Pancreas (tissue), 10 donors: ENCODE results near the gene MPC1. TPM values are rescaled to one million over a fixed set of nuclear protein-coding genes. Genes with fewer than 3 reads are reported as not detected.

ENCODE experiments used
- ATAC-seq, 4 donors: fragments of 200-7000 bp; cut with Tn5 transposase; one replicate each; pipeline versions ENCODE4 v1.8.0 to v1.9.1; 2020; ENCODE audit warnings: mild to moderate bottlenecking in 4 of 4, moderate library complexity in 4 of 4
- DNase-seq, 6 donors: peaks; one replicate each; pipeline ENCODE4 v3.0.0-alpha.2; 2020
- FAIRE-seq: peaks from 2 replicates; lab custom pipeline; 2012; peaks lifted over from hg19 to GRCh38; lab: Jason Lieb, UNC
- H3K27ac ChIP-seq, 4 donors: fragments of 200-600 bp; sonication (generic); 1 replicate in 3 of 4; 2 replicates in 1 of 4; pipeline versions ENCODE4 v1.5.0 to v1.8.0; 2020
- H3K27me3 ChIP-seq, 4 donors: fragments of 200-600 bp; one replicate each; pipeline ENCODE4 v1.8.0; 2021
- H3K36me3 ChIP-seq, 3 donors: fragments of 200-600 bp; sonication (generic) in 1 of 3; one replicate each; pipeline versions ENCODE4 v1.5.0 to v1.8.0; 2020 to 2021
- H3K4me1 ChIP-seq, 3 donors: fragments of 200-600 bp; one replicate each; pipeline ENCODE4 v1.8.0; 2021
- H3K4me3 ChIP-seq, 4 donors: fragments of 200-600 bp; sonication (generic) in 2 of 4; one replicate each; pipeline versions ENCODE4 v1.5.0 to v1.8.0; 2020 to 2021
- H3K9me3 ChIP-seq, 4 donors: fragments of 200-600 bp; one replicate each; pipeline ENCODE4 v1.8.0; 2021
- CTCF ChIP-seq, 4 donors: fragments of 200-600 bp; sonication (generic) in 3 of 4; IDR thresholded peaks; one replicate each; pipeline versions ENCODE4 v1.5.0 to v1.8.0; 2021; ENCODE audit warnings: antibody characterized with exemption in 4 of 4
- WGBS, 2 donors: extraction: QIAGEN DNeasy Blood & Tissue Kit; methylation state at CpG; one replicate each; pipeline ENCODE4 v1.1.7; 2013; 5-methylcytosine and 5-hydroxymethylcytosine counted together
- intact Hi-C, 3 donors: fragments of 100-400 bp; cut with DNase I; formaldehyde crosslinking; loops; one replicate each; pipeline versions ENCODE4 v1.11.1 to v1.14.2; 2022
- polyA plus RNA-seq, 2 donors: library from polyadenylated mRNA; stranded (reverse); fragments of 200-250 nt; gene quantifications; one replicate each; pipeline ENCODE4 v1.2.3, GENCODE V29; 2013
- total RNA-seq, 6 donors: library from RNA; stranded (reverse); fragmentation: NEBNext Ultra II Directional in 4 of 6; extraction: Animal tissue kit (Norgen Biotek cat#: 25700) in 4 of 6; gene quantifications; one replicate each; pipeline versions ENCODE4 v1.2.1 to v1.2.4, GENCODE V29; 2021 to 2023
- donor health status: healthy with polysubstance abuse.
- donor health status: DM: no; HTN: no; CAD: no; lungs with moderate emphysema.
- donor health status: DM: no; HTN: no; CAD: no.
- donor health status: control.
- donor health status: control.
- donor health status: Bipolar disorder and iron deficiency.
- donor health status: DM: yes; HTN: yes; CAD: no.
- donor health status: DM: no; HTN: no; CAD: no.
- donor health status: DM: no; HTN: no; CAD: no.
- donor health status: DM: yes; HTN: yes; CAD: no.

Gene MPC1
- total and polyA plus RNA-seq, 8 donors = 17.0 to 56.3 (median 26.8) TPM

- Histone ChIP-seq H3K27ac (no peak overlapping the region), H3K9me3 (no peaks in the 10 kb centered on the region), H3K27me3 (no peaks in the 10 kb centered on the region), H3K36me3 (peaks cover 0 to 33% (median 0%) of the 10 kb centered on the region in 3 donors), H3K4me3 (no peak overlapping the region), H3K4me1 (no peaks in the 10 kb centered on the region)
- FAIRE-seq = no peak
- WGBS, 2 donors = 93% methylated on average over 22 of the region's 22 CpGs
- intact Hi-C loops = no loop called here
- no peak for DNase-seq
- no peak for ATAC-seq
- no peak for TF ChIP-seq CTCF (IDR thresholded peaks at IDR 0.05)
Measured at GRCh38 chr6:166423051-166423745, 40.5 kb upstream of the MPC1 start.

- no peaks in the 10 kb centered on the region for H3K4me1 ChIP-seq
- H3K27me3 ChIP-seq = no peaks in the 10 kb centered on the region
- no peak for DNase-seq
- TF ChIP-seq CTCF (IDR thresholded peaks at IDR 0.05) = no peak
- H3K9me3 ChIP-seq = no peaks in the 10 kb centered on the region
- intact Hi-C loops = no loop called here
- H3K36me3 ChIP-seq = peaks cover 0 to 33% (median 0%) of the 10 kb centered on the region in 3 donors
- H3K27ac ChIP-seq = no peak overlapping the region
- no peak overlapping the region for H3K4me3 ChIP-seq
- no peak for ATAC-seq
- 94 to 98% methylated on average over 20 of the region's 20 CpGs for WGBS, 2 donors
- no peak for FAIRE-seq
Measured at GRCh38 chr6:166422201-166422940, 39.6 kb upstream of the MPC1 start.

GRCh38 chr6:166420351-166420750 lies 37.6 kb upstream of the MPC1 start:
- ATAC-seq = peak in 3 of 4 donors; percentile 34 to 57 (median 57)
- no peak for DNase-seq

GRCh38 chr6:166419717-166420116 lies 37.0 kb upstream of the MPC1 start:
- Histone ChIP-seq H3K9me3 (no peaks in the 10 kb centered on the region), H3K36me3 (peaks cover 0 to 33% (median 0%) of the 10 kb centered on the region in 3 donors), H3K27me3 (no peaks in the 10 kb centered on the region), H3K27ac (no peak overlapping the region), H3K4me1 (no peaks in the 10 kb centered on the region), H3K4me3 (no peak overlapping the region)
- intact Hi-C loops = no loop called here
- WGBS, 2 donors = 92% methylated on average over 15 of the region's 15 CpGs
- ATAC-seq (no peak), DNase-seq (no peak), FAIRE-seq (no peak)
- no peak for TF ChIP-seq CTCF (IDR thresholded peaks at IDR 0.05)

More at GRCh38 chr6:166420351-166420750, 37.6 kb upstream of the MPC1 start:
- H3K4me3 ChIP-seq = no peak overlapping the region
- TF ChIP-seq CTCF (IDR thresholded peaks at IDR 0.05) = no peak
- no peaks in the 10 kb centered on the region for H3K9me3 ChIP-seq
- no peak for FAIRE-seq
- no peaks in the 10 kb centered on the region for H3K27me3 ChIP-seq
- H3K36me3 ChIP-seq = peaks cover 0 to 33% (median 0%) of the 10 kb centered on the region in 3 donors
- intact Hi-C loops = no loop called here
- no peaks in the 10 kb centered on the region for H3K4me1 ChIP-seq
- no peak overlapping the region for H3K27ac ChIP-seq
- 65 to 71% methylated on average over 6 of the region's 6 CpGs for WGBS, 2 donors
